ENCODE data around the gene LSAMP. TPM values are rescaled to one million over a fixed set of nuclear protein-coding genes. Genes with fewer than 3 reads are reported as not detected.

Gene LSAMP
- not detected in 2 replicates for total RNA-seq

DNA sequence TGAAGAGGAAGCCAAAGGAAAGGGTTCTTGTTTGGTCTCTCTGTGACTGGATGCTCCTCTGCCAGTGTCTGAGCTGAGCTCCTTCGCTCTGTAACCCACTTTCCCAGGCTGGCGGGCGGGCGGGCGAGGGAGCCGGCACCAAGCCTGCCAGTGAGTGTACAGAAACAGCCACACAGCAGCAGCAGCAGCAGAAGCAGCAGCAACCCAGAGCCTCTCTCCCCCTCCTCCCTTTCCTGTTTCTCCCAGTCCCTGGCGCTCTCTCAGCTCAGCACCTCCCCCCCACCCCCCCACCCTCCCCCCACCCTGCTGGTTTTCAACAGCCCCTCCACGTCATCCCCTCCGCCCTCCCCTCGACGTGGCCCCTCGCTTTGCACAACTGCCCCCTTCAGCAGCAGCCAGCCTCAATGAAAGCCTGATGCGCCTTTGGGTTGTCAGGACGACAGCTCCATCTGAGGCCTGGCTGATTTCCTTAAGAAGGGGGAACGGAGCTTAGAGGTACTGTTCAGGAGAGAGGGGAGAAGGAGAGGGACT lies at the start of gene LSAMP:
TSS of gene LSAMP (minus strand) at position 177 of the 531 bp plus-strand sequence.
- intact Hi-C loops (cut with micrococcal nuclease), result no loop called here

DNA sequence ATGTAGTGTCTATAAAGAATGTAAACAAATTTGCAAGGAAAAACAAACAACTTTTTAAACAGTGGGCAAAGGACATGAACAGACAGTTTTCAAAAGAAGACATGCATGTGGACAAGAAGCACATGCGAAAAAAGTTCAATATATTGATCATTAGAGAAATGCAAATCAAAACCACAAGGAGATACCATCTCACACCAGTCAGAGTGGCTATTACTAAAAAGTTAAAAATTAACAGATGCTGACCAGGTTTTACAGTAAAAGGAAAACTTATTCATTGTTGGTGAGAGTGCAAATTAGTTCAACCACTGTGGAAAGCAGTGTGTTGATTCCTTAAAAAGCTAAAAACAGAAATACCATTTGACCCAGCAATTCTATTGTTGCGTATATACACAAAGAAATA lies 47.1 kb upstream of the LSAMP start:
- intact Hi-C loops (cut with micrococcal nuclease), result no loop called here

DNA sequence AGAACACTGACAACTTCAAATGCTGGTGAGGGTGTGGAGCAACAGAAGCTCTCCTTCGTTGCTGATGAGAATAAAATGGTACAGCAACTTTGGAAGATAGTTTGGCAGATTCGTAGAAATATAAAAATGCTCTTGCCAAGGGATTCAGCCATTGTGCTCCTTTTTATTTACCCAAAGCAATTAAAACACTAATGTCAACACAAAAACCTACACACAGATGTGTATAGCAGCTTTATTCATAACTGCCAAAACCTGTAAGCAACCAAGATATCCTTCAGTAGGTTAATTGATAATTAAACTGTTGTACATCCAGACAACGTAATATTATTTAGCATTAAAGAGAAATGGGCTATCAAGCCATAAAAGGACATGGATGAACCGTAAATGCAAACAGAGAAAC lies 37.8 kb upstream of the LSAMP start:
- intact Hi-C loops (cut with micrococcal nuclease), result no loop called here

DNA sequence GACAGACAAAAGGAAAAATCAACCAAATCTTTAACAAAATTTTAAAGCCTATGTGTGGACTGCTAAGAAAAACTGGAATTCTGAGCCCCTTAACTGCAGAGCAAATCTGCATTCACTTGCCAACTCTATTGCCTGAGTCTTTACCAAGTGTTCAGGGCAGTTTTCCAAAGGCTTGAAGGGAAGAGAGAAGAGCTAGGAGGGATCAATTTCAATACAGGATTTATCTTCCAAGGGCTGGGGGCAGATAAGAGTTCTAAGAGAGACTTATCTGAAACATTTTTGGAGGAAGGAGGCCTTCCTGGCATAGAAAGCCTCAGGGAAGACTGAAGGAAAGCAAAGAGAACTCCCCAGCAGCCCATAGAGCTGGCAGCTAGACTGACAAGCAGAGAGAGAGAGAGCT lies 31.4 kb upstream of the LSAMP start:
- intact Hi-C loops (cut with micrococcal nuclease), result no loop called here

DNA sequence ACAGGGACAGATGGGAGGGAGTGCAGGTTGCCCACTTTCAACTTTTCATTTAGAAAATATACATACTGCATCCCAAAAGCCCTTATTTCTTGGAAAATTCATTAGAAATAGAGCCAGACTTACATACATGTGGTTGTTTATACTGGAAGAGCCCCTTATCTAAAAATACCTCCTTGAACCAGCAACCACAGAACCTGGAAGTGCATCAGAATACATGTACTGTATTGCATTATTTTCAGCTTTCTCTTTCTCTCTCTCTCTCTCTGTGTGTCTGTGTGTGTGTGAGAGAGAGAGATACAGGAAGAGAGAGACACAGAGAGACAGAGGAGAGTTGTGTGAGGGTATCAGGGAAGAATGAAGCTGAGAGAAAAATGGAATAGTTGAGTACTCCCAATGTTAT lies 29.5 kb upstream of the LSAMP start:
- intact Hi-C loops (cut with micrococcal nuclease), result no loop called here

DNA sequence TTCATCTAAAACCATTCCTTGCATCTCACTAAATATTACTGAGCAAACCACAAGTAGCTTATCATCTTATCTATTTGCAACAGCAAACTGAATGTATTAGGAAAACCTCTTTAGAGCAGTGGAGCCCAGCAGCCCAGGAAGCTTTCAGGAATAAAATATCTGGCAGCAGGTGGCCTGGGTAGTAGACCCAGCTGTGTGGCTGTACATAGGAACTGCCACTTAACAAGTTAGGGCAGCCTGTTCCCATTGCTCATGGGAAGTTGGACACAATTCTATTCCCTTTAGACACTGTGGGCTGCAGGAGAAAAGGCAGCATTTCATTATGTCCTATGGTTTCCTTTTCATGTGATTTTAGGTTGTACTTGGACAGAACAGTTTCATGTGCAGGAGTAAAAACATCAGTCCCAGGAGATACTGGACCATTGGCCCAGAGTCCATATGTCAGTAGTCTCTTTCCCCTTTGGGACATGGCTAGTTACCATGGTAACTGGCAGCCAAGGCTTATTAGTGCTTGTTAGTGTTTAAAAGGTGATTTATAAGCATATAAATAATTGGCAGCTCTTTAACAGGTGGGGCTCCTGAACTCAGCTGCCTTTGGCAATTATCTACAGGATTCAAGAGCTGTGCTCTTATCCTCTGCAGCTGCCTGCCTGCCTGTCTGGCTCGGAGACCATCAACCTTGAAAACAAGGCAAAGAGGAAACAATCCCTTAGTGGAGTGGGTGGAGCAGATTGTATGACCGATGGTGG lies 28.9 kb upstream of the LSAMP start:
- intact Hi-C loops (cut with micrococcal nuclease), result no loop called here

DNA sequence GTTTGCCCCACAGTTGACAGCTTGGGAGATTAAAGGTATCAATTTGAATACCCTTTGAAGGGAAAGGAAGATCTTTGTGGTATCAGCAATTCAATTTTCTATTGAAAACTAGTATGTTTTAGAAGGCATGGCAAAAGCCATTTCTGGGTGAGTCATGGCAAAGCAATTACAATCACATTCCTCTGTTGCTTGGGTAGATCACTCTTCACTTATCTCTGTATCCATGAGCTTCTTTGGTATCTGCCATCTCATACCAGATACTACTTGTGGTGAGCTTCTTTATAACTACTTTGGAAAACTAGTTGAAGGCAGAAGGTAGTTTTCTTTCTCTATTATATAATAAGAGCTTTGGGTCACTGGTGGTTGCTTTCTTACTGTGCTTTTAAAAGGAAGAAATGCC lies 28.3 kb upstream of the LSAMP start:
- intact Hi-C loops (cut with micrococcal nuclease), result no loop called here

DNA sequence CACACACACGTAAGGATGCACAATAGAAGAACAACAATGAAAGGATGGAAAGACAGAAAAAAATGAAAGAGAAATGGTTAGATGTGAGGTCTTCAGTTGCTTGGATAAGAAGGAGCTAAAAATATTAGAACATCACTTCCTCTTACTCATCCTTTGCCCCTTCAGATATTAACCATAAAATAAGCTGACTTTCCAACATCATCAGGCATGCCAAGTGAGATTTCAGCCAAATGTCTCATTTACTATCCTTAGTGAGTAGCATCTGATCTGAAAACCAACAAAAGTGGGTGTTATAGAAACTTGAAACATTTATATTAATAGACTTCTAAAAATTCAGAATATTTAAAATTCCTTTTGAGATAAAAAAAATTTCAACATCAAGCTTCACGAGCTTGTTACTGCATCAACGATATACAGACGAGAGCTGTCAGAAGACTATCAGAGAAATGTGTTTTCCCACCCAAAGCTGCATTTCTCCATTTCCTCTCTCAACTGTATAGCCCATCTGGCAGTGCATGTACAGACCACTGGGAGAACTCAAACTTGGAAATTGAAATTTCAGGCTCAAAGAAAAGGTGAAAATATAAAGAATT lies 25.4 kb upstream of the LSAMP start:
- intact Hi-C loops (cut with micrococcal nuclease), result no loop called here

DNA sequence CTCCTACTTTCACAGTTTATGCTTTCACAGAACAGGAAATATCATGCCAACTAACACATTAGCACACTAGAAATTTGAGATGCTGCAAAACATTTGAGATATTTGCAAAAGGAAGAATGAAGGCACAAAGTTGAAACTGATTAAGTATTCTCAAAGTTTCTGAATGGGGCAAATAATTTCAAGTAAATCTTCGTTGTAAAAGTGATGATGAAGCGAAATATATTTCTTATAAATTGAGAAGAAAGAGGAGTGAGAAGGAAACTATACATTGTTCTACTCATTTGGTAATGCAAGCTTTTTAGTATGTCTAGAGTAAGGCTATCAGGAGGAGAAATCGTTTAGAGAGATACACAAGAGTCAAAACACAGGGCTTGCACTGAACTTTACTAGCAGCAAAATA lies 24.3 kb upstream of the LSAMP start:
- intact Hi-C loops (cut with micrococcal nuclease), result no loop called here

DNA sequence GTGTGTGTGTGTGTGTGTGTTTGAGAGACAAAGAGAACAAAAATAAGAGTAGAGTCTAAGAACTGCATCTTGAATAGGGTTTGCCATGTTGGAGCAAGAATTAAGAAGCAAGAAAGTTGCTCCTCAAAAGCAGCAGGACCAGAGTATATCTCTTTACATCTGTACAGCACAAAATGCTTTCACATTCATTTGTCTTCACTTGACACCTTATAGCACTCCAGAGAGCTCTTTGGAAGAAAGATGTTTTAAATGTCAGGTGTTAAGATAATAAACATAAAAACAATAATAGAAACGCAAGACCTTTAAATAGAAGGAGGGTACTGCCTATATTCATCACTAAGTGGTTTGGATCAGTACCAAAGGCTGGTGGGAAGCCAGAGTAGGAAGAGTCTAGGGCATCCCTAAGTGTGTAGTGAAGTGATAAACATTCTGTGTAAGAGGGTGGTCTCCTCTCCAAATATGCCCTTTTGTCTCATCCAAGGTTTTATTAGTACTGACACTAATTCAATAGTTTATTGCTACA lies 19.1 kb upstream of the LSAMP start:
- intact Hi-C loops (cut with micrococcal nuclease), result no loop called here

DNA sequence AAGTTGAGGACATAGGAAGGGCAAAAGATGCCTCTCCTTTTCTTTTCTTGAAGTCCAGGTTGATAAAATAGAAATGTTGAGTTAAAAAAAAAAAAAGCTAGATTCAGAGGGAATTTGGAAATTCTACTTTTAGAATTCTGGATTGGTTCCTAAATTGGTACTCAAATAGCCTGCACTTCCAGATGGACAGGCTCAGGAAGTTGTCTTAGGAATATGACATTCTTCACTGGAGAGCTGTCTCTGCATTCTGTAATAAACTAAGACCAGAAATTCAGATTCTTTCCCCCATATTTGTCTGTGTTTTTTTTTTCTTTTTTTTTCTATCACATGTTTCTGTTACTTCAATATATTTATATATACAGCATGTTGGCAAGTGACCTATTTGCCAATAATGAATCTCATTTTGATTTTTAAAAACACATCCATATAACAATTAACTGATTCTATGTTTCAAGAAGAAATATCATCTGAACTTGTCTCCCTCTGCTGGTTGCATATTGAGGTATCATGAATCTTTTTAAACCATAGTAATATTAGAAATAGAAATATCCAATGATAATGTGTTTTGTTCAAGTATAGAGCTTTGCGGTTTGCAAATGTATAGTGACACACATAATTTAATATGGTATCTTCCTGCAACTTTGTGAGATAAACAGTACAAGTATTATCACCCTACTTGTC lies 8.5 kb upstream of the LSAMP start:
- intact Hi-C loops (cut with micrococcal nuclease), result no loop called here

DNA sequence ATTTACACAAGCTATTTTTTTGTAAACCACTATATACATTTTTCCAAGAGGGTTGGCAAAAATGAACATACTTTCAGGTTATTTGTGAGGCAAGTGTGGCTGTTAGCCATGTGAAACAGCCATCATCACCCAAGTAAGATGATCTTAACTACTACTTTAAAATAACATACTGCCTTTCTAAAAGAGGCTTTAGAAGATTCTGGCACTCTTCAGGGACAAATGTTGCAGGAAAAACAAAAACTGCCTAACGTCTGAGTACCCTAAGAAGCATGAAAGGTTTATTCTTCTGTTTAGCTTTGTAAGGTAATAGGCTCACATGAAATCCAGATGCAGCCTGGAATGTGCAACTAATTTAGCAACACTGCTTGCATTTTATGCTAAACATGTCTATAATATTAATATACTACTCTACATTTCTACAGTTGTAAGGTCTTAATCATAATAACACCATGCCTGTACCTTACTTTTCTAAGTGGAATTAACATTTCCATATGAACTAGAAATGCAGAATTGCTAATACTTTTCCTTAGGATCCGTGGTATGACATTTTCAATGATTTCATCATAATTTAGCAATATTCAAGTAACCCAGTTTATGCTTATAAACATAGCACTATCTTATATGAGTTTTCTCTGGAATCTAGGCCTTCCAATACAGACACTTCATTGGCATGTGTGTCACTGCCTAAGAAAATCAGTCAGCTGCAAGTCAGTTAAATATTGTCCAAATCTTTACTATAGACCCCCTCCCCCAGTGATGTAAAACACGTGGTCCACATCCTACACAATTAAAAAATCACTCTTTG lies 4.5 kb upstream of the LSAMP start:
- intact Hi-C loops (cut with micrococcal nuclease), result no loop called here

DNA sequence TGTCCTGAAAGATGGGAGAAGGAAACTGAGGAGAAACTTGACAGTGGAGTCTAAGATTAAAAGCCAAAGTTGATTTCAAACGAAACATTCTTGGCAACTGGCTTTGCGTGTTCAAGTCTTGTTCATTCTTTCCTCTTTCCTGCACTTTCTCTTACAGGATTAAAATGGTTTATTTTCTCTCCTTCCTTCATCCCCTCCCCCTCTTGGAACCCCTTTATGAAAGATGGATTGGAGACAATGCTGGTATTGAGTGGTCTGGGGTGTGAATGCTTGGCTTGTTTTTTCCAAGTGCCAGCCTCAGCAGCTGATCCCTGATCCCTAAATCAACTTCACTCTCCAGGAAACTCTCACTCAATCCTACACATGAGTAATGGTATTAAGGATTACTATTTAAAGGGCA lies 703 bp upstream of the LSAMP start:
- intact Hi-C loops (cut with micrococcal nuclease), result no loop called here

DNA sequence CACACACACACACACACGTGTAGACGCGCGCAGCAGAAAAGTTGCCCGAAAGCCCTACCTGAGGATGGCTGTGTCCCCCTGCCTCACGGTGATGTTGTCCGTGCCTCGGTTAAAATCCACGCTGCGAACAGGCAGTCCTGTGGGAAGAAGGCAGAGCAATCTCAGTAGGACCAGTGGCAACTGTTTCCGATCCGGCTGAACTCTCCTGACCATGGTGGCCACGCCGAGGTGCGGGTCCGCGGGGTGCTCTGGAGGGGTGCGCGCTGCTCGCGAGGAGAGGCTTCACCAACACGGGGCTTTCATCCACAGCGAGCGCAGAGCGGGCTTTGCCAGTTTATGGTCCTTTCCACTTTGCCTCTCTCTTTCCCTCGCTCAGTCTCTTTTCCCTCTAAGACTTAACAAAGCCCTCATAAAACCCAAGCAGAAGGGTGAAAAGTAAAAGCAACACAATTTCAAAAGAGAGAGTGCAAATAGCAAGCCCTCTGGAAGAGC lies 422 bp downstream of the LSAMP start:
- intact Hi-C loops (cut with micrococcal nuclease), result no loop called here

DNA sequence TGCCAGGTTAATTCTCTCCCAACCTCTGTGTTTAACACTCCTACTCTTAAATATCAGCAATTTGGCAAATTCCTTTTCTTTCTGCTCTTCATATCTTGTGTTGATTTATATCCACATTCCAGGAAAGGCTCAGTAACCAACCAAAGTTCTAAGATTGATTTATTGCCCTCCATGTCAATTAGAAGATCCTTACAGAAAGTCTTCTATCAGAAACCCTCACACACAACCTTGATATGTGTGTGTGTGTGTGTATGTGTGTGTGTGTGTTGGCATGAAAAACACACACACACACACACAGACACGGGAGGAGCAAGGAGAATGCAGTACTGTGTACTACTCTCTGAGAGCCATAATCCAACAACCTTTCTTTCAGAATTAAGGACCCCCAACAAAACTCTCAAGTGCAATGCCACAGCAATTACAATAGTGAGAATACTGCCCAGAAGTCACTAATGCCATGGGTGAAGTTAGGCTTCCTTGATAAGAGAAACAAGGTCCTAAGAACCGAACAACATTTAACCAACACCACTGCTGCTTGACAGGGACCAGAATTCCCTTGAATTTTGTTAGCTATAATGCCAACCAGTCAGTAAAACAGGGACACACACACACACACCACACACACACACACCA lies 1.1 kb downstream of the LSAMP start:
- intact Hi-C loops (cut with micrococcal nuclease), result no loop called here

DNA sequence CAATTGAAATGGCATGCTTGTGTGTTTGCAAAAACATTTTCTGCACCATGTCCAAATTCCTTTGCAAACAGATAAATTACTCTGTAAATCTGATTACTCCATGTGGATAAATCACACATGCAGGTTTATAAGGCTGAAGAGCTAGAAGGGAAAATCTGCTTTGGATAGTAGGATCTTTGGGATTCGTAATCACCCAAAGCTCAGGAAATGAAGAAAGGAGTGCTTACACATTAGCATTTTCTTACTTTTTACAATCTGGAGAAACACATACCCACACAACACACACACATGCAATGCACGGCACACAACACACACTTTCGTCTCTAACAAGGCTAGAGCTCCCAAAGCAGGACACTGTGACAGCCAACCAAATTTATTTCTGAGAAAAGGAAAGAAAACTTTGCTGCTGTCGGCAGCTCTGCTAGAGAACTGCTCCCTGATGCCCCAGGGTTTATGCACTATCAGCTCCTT lies 2.1 kb downstream of the LSAMP start:
- intact Hi-C loops (cut with micrococcal nuclease), result no loop called here

DNA sequence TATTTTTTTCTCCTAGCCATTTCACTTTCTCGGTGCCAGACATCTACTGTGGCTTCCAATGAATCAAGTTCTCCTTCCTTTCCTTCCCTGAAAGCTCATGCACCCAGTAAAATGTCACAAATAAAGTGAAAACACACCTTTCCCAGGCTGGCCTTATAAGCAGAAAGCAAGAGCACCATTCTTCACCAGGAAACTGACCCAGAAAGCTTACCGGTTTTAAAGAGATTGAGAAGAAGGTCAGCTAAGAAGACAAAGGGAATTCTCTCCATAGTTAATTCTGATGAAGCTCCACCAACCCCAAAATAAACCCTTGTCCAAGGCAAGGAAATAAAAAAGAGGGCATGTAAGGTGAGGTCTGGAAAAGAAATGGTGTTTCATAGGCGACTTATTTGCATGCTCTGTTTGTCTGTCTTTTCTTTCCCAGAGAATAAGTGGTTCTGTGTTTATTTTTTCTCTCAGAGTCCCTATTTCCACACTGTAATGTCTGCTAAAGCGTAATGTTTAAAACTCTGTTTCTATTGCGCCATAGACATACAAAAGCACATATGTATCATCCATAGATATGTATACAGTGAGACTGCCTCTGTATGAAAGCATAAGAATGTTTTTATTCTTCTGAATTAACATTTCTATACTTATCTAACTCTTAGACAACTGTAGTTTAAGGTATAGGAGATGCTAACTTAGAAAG lies 2.8 kb downstream of the LSAMP start:
- intact Hi-C loops (cut with micrococcal nuclease), result no loop called here

DNA sequence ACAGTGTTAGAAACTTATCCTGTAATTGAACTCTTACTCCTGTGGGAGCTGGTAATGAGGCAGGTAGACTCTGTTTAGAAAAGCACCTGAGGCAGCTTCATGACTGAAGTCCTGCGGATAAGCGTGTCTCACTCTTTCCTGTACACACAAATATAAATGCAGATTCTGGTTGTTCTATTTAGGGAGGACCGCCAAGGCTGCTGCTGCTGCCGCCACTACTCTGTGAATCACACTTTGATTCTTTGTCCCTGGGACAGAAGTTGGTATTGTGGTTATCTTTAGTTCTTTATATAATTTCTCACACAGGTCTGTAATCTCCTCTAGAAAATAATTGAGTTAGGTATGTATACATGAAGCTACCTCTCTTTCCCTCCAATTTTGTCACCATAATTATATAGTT lies 3.6 kb downstream of the LSAMP start:
- intact Hi-C loops (cut with micrococcal nuclease), result no loop called here

DNA sequence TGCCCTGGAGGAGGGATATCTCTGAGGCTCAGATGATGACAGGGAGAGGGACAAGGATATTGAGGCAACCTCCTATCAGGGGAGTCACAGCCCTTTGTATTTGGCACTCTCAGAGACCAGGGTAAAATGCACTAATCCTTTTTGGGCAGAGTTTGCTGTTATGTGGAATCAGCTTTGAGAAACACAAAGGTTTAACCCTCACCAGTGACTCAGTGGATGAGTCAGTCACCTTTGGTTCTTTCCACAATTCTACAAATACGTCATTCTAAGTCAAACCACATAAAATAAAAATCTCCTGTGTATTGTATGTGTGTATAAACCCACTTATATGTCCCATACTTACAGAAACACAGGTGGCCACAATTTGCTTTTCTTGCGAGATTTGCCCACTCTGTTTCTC lies 5.1 kb downstream of the LSAMP start:
- intact Hi-C loops (cut with micrococcal nuclease), result no loop called here

DNA sequence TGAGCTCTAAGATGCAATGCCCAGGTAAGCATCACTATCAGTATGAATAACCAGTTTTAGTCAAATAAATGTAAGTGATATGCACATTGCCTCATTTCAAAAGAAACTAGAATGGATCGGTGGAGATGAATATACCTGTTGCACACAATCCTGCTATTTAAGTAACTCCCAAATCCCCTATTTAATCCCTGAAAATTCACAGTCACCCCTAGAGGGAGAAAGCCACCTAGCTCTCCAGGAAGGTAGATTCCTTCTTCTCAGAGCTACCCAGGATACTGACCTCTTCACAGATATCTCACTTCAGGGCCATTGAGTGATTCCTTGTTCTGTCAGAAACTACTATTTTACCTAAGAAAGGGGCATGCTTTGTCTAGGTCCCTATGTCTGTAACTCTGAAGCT lies 11.7 kb downstream of the LSAMP start:
- intact Hi-C loops (cut with micrococcal nuclease), result no loop called here

Data from T-helper 2 cell treated with Interferon-gamma antibody and Interleukin-4, amounts not matched to agents 100 ng/mL and 5 ng/mL, for 36 hours (primary cell).